IgD-negative memory B cell (primary cell): ENCODE measurements around the gene MIPOL1. TPM values are rescaled to one million over a fixed set of nuclear protein-coding genes. Genes with fewer than 3 reads are reported as not detected.
A peak's percentile ranks its signal among the peaks of the same experiment; 100 is the strongest.
"Not testable (repeated sequence)": the region's sequence is repeated elsewhere in the genome, so short reads cannot be mapped to it uniquely, and the experiment has no call there.

Experiments used
- H3K27ac Mint-ChIP-seq, 3 donors: one replicate each; pipeline ENCODE4 v1.8.0; 2020 to 2022; ENCODE audit warnings: mild to moderate bottlenecking in 3 of 3, mixed read lengths in 3 of 3, moderate library complexity in 1 of 3
- H3K27me3 Mint-ChIP-seq: one replicate; pipeline ENCODE4 v1.8.0; 2021; ENCODE audit warnings: mixed read lengths
- H3K36me3 Mint-ChIP-seq: one replicate; pipeline ENCODE4 v1.8.0; 2020; ENCODE audit warnings: mild to moderate bottlenecking, mixed read lengths
- H3K4me1 Mint-ChIP-seq, 3 donors: one replicate each; pipeline ENCODE4 v1.8.0; 2020 to 2022; ENCODE audit warnings: mixed read lengths in 3 of 3, mild to moderate bottlenecking in 1 of 3
- H3K4me3 Mint-ChIP-seq, 4 donors: one replicate each; pipeline ENCODE4 v1.8.0; 2020 to 2022; ENCODE audit warnings: mild to moderate bottlenecking in 4 of 4, mixed read lengths in 4 of 4, moderate library complexity in 3 of 4
- H3K9me3 Mint-ChIP-seq, 3 donors: one replicate each; pipeline ENCODE4 v1.8.0; 2020 to 2021; ENCODE audit warnings: mixed read lengths in 3 of 3, mild to moderate bottlenecking in 1 of 3
- polyA plus RNA-seq: library from polyadenylated mRNA; unstranded; fragments of 300-500 nt; fragmentation: Illumina TruSeq; gene quantifications from one replicate; pipeline ENCODE4 v1.2.3, GENCODE V29; 2021

Gene MIPOL1
- polyA plus RNA-seq, 1 donor from 2014 or later, result not detected

GRCh38 chr14:37553935-37554550, 356.3 kb downstream of the MIPOL1 start:
- no peaks in the 10 kb centered on the region for H3K36me3 Mint-ChIP-seq

GRCh38 chr14:37555596-37555995, 357.9 kb downstream of the MIPOL1 start:
- not testable (repeated sequence) for H3K4me3 Mint-ChIP-seq, H3K4me1 Mint-ChIP-seq, H3K27ac Mint-ChIP-seq, H3K27me3 Mint-ChIP-seq, H3K36me3 Mint-ChIP-seq
- H3K9me3 Mint-ChIP-seq, result peaks cover 7 to 22% (median 14%) of the 10 kb centered on the region in 3 donors

More at GRCh38 chr14:37553935-37554550, 356.3 kb downstream of the MIPOL1 start:
- peak overlapping the region in 1 of 4 donors; percentile 17 for H3K4me3 Mint-ChIP-seq
- H3K4me1 Mint-ChIP-seq, result no peaks in the 10 kb centered on the region
- H3K9me3 Mint-ChIP-seq, result peaks cover 7 to 22% (median 14%) of the 10 kb centered on the region in 3 donors
- H3K27ac Mint-ChIP-seq, result no peak overlapping the region
- H3K27me3 Mint-ChIP-seq, result no peaks in the 10 kb centered on the region

GRCh38 chr14:37558740-37559139, 361.0 kb downstream of the MIPOL1 start:
- no peaks in the 10 kb centered on the region for H3K4me1 Mint-ChIP-seq
- H3K36me3 Mint-ChIP-seq, result no peaks in the 10 kb centered on the region
- peaks cover 0 to 12% (median 9%) of the 10 kb centered on the region in 3 donors for H3K9me3 Mint-ChIP-seq
- no peak overlapping the region for H3K27ac Mint-ChIP-seq
- peak overlapping the region in 1 of 4 donors; percentile 56 for H3K4me3 Mint-ChIP-seq
- H3K27me3 Mint-ChIP-seq, result no peaks in the 10 kb centered on the region

GRCh38 chr14:37559386-37559785, 361.6 kb downstream of the MIPOL1 start:
- peaks cover 0 to 8% (median 3%) of the 10 kb centered on the region in 3 donors for H3K9me3 Mint-ChIP-seq
- H3K4me3 Mint-ChIP-seq, result no peak overlapping the region
- H3K27me3 Mint-ChIP-seq, result no peaks in the 10 kb centered on the region
- no peaks in the 10 kb centered on the region for H3K36me3 Mint-ChIP-seq
- H3K4me1 Mint-ChIP-seq, result no peaks in the 10 kb centered on the region
- no peak overlapping the region for H3K27ac Mint-ChIP-seq

- Mint-ChIP-seq H3K27ac (no peak overlapping the region), H3K9me3 (peaks cover 0 to under 1% (median 0%) of the 10 kb centered on the region in 3 donors), H3K4me1 (no peaks in the 10 kb centered on the region), H3K27me3 (no peaks in the 10 kb centered on the region), H3K36me3 (no peaks in the 10 kb centered on the region), H3K4me3 (no peak overlapping the region)
Observed at GRCh38 chr14:37563189-37563588, 365.5 kb downstream of the MIPOL1 start.

GRCh38 chr14:37565550-37565949, 367.8 kb downstream of the MIPOL1 start:
- Mint-ChIP-seq H3K27me3 (peaks cover 1% of the 10 kb centered on the region), H3K4me1 (no peaks in the 10 kb centered on the region), H3K4me3 (no peak overlapping the region), H3K27ac (no peak overlapping the region), H3K9me3 (no peaks in the 10 kb centered on the region), H3K36me3 (no peaks in the 10 kb centered on the region)

GRCh38 chr14:37566811-37567371, 369.2 kb downstream of the MIPOL1 start:
- Mint-ChIP-seq H3K27me3 (peaks cover 1% of the 10 kb centered on the region), H3K4me1 (no peaks in the 10 kb centered on the region), H3K36me3 (no peaks in the 10 kb centered on the region), H3K9me3 (peaks cover 0 to 6% (median 5%) of the 10 kb centered on the region in 3 donors), H3K4me3 (no peak overlapping the region), H3K27ac (no peak overlapping the region)

- H3K36me3 Mint-ChIP-seq, result no peaks in the 10 kb centered on the region
- no peak overlapping the region for H3K27ac Mint-ChIP-seq
- peaks cover 1% of the 10 kb centered on the region for H3K27me3 Mint-ChIP-seq
- no peak overlapping the region for H3K4me3 Mint-ChIP-seq
- peaks cover 2 to 7% (median 7%) of the 10 kb centered on the region in 3 donors for H3K9me3 Mint-ChIP-seq
- H3K4me1 Mint-ChIP-seq, result no peaks in the 10 kb centered on the region
Observed at GRCh38 chr14:37569729-37570128, 372.0 kb downstream of the MIPOL1 start.

- no peak overlapping the region for H3K27ac Mint-ChIP-seq
- no peaks in the 10 kb centered on the region for H3K36me3 Mint-ChIP-seq
- H3K27me3 Mint-ChIP-seq, result peaks cover 1% of the 10 kb centered on the region
- no peak overlapping the region for H3K4me3 Mint-ChIP-seq
- peaks cover 2 to 7% (median 7%) of the 10 kb centered on the region in 3 donors for H3K9me3 Mint-ChIP-seq
- H3K4me1 Mint-ChIP-seq, result no peaks in the 10 kb centered on the region
Observed at GRCh38 chr14:37571391-37571790, 373.7 kb downstream of the MIPOL1 start.

- H3K36me3 Mint-ChIP-seq, result peaks cover under 1% of the 10 kb centered on the region
- H3K9me3 Mint-ChIP-seq, result peaks cover 2 to 7% (median 7%) of the 10 kb centered on the region in 3 donors
- no peak overlapping the region for H3K27ac Mint-ChIP-seq
- H3K27me3 Mint-ChIP-seq, result peaks cover 1% of the 10 kb centered on the region
- H3K4me3 Mint-ChIP-seq, result no peak overlapping the region
- no peaks in the 10 kb centered on the region for H3K4me1 Mint-ChIP-seq
Observed at GRCh38 chr14:37573356-37573755, 375.6 kb downstream of the MIPOL1 start.

GRCh38 chr14:37579274-37579673, 381.5 kb downstream of the MIPOL1 start:
- H3K9me3 Mint-ChIP-seq, result no peaks in the 10 kb centered on the region
- no peak overlapping the region for H3K27ac Mint-ChIP-seq
- H3K27me3 Mint-ChIP-seq, result peaks cover 1% of the 10 kb centered on the region
- H3K36me3 Mint-ChIP-seq, result peaks cover 2% of the 10 kb centered on the region
- H3K4me3 Mint-ChIP-seq, result no peak overlapping the region
- H3K4me1 Mint-ChIP-seq, result no peaks in the 10 kb centered on the region

GRCh38 chr14:37580146-37580545, 382.4 kb downstream of the MIPOL1 start:
- peaks cover 2% of the 10 kb centered on the region for H3K36me3 Mint-ChIP-seq
- no peaks in the 10 kb centered on the region for H3K4me1 Mint-ChIP-seq
- no peak overlapping the region for H3K27ac Mint-ChIP-seq
- H3K27me3 Mint-ChIP-seq, result peaks cover 5% of the 10 kb centered on the region
- no peaks in the 10 kb centered on the region for H3K9me3 Mint-ChIP-seq
- H3K4me3 Mint-ChIP-seq, result no peak overlapping the region

GRCh38 chr14:37583358-37584210, 385.8 kb downstream of the MIPOL1 start:
- Mint-ChIP-seq H3K27me3 (peaks cover 19% of the 10 kb centered on the region), H3K4me3 (no peak overlapping the region), H3K27ac (no peak overlapping the region), H3K4me1 (no peaks in the 10 kb centered on the region), H3K36me3 (no peaks in the 10 kb centered on the region), H3K9me3 (peaks cover 0 to 2% (median 2%) of the 10 kb centered on the region in 3 donors)

- H3K27ac Mint-ChIP-seq, result no peak overlapping the region
- H3K4me1 Mint-ChIP-seq, result peaks cover 0 to 1% (median 0%) of the 10 kb centered on the region in 3 donors
- H3K36me3 Mint-ChIP-seq, result no peaks in the 10 kb centered on the region
- peaks cover 2 to 6% (median 2%) of the 10 kb centered on the region in 3 donors for H3K9me3 Mint-ChIP-seq
- H3K27me3 Mint-ChIP-seq, result peaks cover 26% of the 10 kb centered on the region
- no peak overlapping the region for H3K4me3 Mint-ChIP-seq
Observed at GRCh38 chr14:37584211-37585100, 386.7 kb downstream of the MIPOL1 start.
